ENCODE measurements around the gene TEAD1. TPM values are rescaled to one million over a fixed set of nuclear protein-coding genes. Genes with fewer than 3 reads are reported as not detected.

The TEAD1 gene
- total and polyA plus RNA-seq, 4 donors, result 9.1 to 38.4 (median 10.7) TPM

DNA sequence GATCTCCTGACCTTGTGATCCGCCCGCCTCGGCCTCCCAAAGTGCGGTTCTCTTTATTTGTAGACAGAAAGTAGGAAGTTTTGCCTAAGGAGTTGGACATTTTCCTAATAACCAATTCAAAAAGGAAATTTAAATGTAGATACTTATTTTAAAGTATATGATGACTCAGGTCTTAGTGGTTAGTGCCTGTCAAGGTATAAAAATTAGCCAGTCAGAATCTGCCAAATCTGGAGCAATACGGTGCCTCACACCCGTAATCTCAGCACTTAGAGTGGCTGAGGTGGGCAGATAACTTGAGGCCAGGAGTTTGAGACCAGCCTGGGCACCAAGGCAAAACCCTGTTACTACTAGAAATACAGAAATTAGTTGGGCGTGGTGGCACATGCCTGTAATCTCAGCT is 248.2 kb downstream of the TEAD1 start:
- Histone ChIP-seq H3K9ac (ENCODE audit: low read depth in 1 of 2, low read length in 2 of 2) (no peak overlapping the region), H3K4me3 (ENCODE audit: low read depth in 1 of 3, low read length in 3 of 3) (no peak overlapping the region), H3K4me1 (ENCODE audit: control insufficient read depth in 4 of 4, insufficient read depth in 4 of 4, low read length in 3 of 4) (no peaks in the 10 kb centered on the region), H3K27me3 (ENCODE audit: control insufficient read depth in 4 of 4, insufficient read depth in 4 of 4, low read length in 3 of 4) (no peaks in the 10 kb centered on the region), H3K36me3 (ENCODE audit: control insufficient read depth in 4 of 4, insufficient read depth in 3 of 4, low read depth in 1 of 4, low read length in 3 of 4) (peaks cover 0 to 12% (median 9%) of the 10 kb centered on the region in 4 donors), H3K27ac (ENCODE audit: low read depth in 1 of 2, low read length in 2 of 2) (no peak overlapping the region), H3K9me3 (ENCODE audit: control insufficient read depth in 4 of 4, low read length in 3 of 4) (no peaks in the 10 kb centered on the region)
- no peak for DNase-seq (ENCODE audit: low spot score)
- no peak for TF ChIP-seq YY1 (IDR thresholded peaks at IDR 0.05)
- TF ChIP-seq FOXA1 (IDR thresholded peaks at IDR 0.05), result no peak
- no peak for TF ChIP-seq SP1 (IDR thresholded peaks at IDR 0.05)
- no peak for TF ChIP-seq RAD21 (IDR thresholded peaks at IDR 0.05)
- TF ChIP-seq TAF1 (conservative IDR thresholded peaks at IDR 0.05), result no peak
- no peak for TF ChIP-seq HNF4A (conservative IDR thresholded peaks at IDR 0.05)
- TF ChIP-seq, protein P1, sequence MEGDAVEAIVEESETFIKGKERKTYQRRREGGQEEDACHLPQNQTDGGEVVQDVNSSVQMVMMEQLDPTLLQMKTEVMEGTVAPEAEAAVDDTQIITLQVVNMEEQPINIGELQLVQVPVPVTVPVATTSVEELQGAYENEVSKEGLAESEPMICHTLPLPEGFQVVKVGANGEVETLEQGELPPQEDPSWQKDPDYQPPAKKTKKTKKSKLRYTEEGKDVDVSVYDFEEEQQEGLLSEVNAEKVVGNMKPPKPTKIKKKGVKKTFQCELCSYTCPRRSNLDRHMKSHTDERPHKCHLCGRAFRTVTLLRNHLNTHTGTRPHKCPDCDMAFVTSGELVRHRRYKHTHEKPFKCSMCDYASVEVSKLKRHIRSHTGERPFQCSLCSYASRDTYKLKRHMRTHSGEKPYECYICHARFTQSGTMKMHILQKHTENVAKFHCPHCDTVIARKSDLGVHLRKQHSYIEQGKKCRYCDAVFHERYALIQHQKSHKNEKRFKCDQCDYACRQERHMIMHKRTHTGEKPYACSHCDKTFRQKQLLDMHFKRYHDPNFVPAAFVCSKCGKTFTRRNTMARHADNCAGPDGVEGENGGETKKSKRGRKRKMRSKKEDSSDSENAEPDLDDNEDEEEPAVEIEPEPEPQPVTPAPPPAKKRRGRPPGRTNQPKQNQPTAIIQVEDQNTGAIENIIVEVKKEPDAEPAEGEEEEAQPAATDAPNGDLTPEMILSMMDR (IDR thresholded peaks at IDR 0.05; ENCODE audit: low read depth, low read length, missing input control), result no peak
- WGBS, result 96% methylated on average over 7 of the region's 7 CpGs

DNA sequence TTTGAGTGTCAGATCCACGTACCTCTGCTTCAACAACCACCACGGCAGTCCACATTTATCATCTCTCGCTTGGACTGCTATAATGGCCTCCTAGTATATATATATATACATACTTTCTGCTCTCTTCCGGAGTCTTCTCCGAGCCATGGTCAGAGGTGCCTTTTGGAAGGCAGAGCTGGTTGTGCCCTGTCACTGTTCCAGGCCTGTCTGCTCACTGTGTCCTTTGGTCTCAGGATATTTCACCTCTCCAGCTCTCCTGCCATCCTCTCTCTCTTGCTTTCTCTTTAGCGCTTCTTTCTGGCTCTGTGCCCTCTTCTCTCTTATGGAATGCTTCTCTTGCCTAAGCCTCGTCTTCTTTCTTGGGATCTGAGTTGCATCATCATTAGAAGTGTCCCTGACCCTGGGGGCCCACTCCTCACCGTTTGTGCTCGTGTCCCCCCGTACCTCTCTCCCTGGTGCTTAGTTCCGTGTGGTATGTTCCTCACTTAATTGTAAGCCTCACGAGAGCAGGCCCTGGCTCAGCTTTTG is 248.8 kb downstream of the TEAD1 start:
- DNase-seq (ENCODE audit: low spot score), result no peak
- no peak overlapping the region for H3K27ac ChIP-seq (ENCODE audit: low read depth in 1 of 2, low read length in 2 of 2)
- no peaks in the 10 kb centered on the region for H3K27me3 ChIP-seq (ENCODE audit: control insufficient read depth in 4 of 4, insufficient read depth in 4 of 4, low read length in 3 of 4)
- no peak overlapping the region for H3K4me3 ChIP-seq (ENCODE audit: low read depth in 1 of 3, low read length in 3 of 3)
- H3K4me1 ChIP-seq (ENCODE audit: control insufficient read depth in 4 of 4, insufficient read depth in 4 of 4, low read length in 3 of 4), result no peaks in the 10 kb centered on the region
- no peaks in the 10 kb centered on the region for H3K9me3 ChIP-seq (ENCODE audit: control insufficient read depth in 4 of 4, low read length in 3 of 4)
- H3K9ac ChIP-seq (ENCODE audit: low read depth in 1 of 2, low read length in 2 of 2), result no peak overlapping the region
- WGBS, result 91% methylated on average over 12 of the region's 12 CpGs
- TF ChIP-seq, protein P2, sequence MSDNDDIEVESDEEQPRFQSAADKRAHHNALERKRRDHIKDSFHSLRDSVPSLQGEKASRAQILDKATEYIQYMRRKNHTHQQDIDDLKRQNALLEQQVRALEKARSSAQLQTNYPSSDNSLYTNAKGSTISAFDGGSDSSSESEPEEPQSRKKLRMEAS (IDR thresholded peaks at IDR 0.05), result no peak
- TF ChIP-seq YY1 (IDR thresholded peaks at IDR 0.05) (no peak), HNF4A (conservative IDR thresholded peaks at IDR 0.05) (no peak), SP1 (IDR thresholded peaks at IDR 0.05) (no peak), NR2F2 (IDR thresholded peaks at IDR 0.05) (no peak), JUND (IDR thresholded peaks at IDR 0.05) (no peak), EGR1 (IDR thresholded peaks at IDR 0.05; ENCODE audit: low read depth in 2 of 2) (no peak), TAF1 (conservative IDR thresholded peaks at IDR 0.05) (no peak), RAD21 (IDR thresholded peaks at IDR 0.05) (no peak), FOXA2 (IDR thresholded peaks at IDR 0.05) (no peak), GABPA (IDR thresholded peaks at IDR 0.05 in 1 of 2, conservative IDR thresholded peaks at IDR 0.05 in 1 of 2) (no peak), HNF4G (IDR thresholded peaks at IDR 0.05) (no peak), RXRA (IDR thresholded peaks at IDR 0.05) (no peak), FOXA1 (IDR thresholded peaks at IDR 0.05) (no peak)
- TF ChIP-seq, protein P3, sequence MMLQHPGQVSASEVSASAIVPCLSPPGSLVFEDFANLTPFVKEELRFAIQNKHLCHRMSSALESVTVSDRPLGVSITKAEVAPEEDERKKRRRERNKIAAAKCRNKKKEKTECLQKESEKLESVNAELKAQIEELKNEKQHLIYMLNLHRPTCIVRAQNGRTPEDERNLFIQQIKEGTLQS (IDR thresholded peaks at IDR 0.05), result no peak
- TF ChIP-seq, protein P4, sequence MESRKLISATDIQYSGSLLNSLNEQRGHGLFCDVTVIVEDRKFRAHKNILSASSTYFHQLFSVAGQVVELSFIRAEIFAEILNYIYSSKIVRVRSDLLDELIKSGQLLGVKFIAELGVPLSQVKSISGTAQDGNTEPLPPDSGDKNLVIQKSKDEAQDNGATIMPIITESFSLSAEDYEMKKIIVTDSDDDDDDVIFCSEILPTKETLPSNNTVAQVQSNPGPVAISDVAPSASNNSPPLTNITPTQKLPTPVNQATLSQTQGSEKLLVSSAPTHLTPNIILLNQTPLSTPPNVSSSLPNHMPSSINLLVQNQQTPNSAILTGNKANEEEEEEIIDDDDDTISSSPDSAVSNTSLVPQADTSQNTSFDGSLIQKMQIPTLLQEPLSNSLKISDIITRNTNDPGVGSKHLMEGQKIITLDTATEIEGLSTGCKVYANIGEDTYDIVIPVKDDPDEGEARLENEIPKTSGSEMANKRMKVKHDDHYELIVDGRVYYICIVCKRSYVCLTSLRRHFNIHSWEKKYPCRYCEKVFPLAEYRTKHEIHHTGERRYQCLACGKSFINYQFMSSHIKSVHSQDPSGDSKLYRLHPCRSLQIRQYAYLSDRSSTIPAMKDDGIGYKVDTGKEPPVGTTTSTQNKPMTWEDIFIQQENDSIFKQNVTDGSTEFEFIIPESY (IDR thresholded peaks at IDR 0.05), result no peak
- TF ChIP-seq, protein P1 (IDR thresholded peaks at IDR 0.05; ENCODE audit: low read depth, low read length, missing input control), result no peak
- TF ChIP-seq, protein P5, sequence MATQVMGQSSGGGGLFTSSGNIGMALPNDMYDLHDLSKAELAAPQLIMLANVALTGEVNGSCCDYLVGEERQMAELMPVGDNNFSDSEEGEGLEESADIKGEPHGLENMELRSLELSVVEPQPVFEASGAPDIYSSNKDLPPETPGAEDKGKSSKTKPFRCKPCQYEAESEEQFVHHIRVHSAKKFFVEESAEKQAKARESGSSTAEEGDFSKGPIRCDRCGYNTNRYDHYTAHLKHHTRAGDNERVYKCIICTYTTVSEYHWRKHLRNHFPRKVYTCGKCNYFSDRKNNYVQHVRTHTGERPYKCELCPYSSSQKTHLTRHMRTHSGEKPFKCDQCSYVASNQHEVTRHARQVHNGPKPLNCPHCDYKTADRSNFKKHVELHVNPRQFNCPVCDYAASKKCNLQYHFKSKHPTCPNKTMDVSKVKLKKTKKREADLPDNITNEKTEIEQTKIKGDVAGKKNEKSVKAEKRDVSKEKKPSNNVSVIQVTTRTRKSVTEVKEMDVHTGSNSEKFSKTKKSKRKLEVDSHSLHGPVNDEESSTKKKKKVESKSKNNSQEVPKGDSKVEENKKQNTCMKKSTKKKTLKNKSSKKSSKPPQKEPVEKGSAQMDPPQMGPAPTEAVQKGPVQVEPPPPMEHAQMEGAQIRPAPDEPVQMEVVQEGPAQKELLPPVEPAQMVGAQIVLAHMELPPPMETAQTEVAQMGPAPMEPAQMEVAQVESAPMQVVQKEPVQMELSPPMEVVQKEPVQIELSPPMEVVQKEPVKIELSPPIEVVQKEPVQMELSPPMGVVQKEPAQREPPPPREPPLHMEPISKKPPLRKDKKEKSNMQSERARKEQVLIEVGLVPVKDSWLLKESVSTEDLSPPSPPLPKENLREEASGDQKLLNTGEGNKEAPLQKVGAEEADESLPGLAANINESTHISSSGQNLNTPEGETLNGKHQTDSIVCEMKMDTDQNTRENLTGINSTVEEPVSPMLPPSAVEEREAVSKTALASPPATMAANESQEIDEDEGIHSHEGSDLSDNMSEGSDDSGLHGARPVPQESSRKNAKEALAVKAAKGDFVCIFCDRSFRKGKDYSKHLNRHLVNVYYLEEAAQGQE (IDR thresholded peaks at IDR 0.05), result no peak
- peaks cover 0 to 12% (median 9%) of the 10 kb centered on the region in 4 donors for H3K36me3 ChIP-seq (ENCODE audit: control insufficient read depth in 4 of 4, insufficient read depth in 3 of 4, low read depth in 1 of 4, low read length in 3 of 4)

All from liver (tissue), 9 donors.